Stomach smooth muscle (tissue), 2 donors: ENCODE measurements around the gene CLCN4.

Experiments
- H3K27ac ChIP-seq: one replicate; pipeline ENCODE4 v1.7.0; 2013; ENCODE audit warnings: mild to moderate bottlenecking, low read length, inconsistent platforms
- H3K27me3 ChIP-seq, 2 donors: one replicate each; pipeline ENCODE4 v1.7.0; 2013; ENCODE audit warnings: low read length in 2 of 2; ENCODE audit not compliant: insufficient read depth in 2 of 2, control insufficient read depth in 1 of 2
- H3K36me3 ChIP-seq, 2 donors: one replicate each; pipeline ENCODE4 v1.7.0; 2013; ENCODE audit warnings: low read length in 2 of 2; ENCODE audit not compliant: control insufficient read depth in 2 of 2, insufficient read depth in 2 of 2
- H3K4me1 ChIP-seq: one replicate; pipeline ENCODE4 v1.7.0; 2013; ENCODE audit warnings: low read length; ENCODE audit not compliant: control insufficient read depth, insufficient read depth
- H3K4me3 ChIP-seq, 2 donors: one replicate each; pipeline ENCODE4 v1.7.0; 2013; ENCODE audit warnings: low read length in 2 of 2
- H3K9ac ChIP-seq, 2 donors: one replicate each; pipeline ENCODE4 v1.7.0; 2013; ENCODE audit warnings: low read length in 2 of 2, mild to moderate bottlenecking in 1 of 2
- H3K9me3 ChIP-seq, 2 donors: one replicate each; pipeline ENCODE4 v1.7.0; 2013; ENCODE audit warnings: low read length in 2 of 2; ENCODE audit not compliant: control insufficient read depth in 2 of 2
- donor health status: healthy.
- donor health status: Pancreatic carcinoma.

CLCN4 gene

DNA sequence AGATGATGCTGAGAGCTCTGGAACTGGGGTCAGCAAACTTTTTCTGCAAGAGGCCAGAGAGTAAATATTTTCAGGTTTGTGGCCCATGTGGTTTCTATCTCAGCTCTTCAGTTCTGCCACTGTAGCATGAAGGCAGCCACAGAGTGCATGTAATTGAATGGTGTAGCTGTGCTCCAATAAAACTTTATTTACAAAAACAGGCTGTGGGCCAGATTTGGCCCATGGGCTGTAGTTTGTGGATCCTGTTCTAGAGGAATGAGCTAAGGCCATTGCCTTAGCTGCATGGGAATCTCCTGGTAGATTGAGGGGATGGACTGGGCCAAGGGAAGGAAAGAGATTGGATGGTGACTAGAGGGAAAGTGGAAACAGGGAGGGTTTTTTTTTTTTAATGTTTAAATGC lies 36.8 kb downstream of the CLCN4 start:
- peaks cover 7% of the 10 kb centered on the region for H3K4me1 ChIP-seq
- no peak overlapping the region for H3K4me3 ChIP-seq
- H3K9ac ChIP-seq, result no peak overlapping the region
- peaks cover 0 to 3% of the 10 kb centered on the region in 2 donors for H3K9me3 ChIP-seq
- no peaks in the 10 kb centered on the region for H3K36me3 ChIP-seq
- H3K27me3 ChIP-seq, result peaks cover 0 to 2% of the 10 kb centered on the region in 2 donors
- H3K27ac ChIP-seq, result no peak overlapping the region

GRCh38 chrX:10195425-10195824 lies 38.6 kb downstream of the CLCN4 start:
- Histone ChIP-seq H3K9me3 (peaks cover 0 to 3% of the 10 kb centered on the region in 2 donors), H3K4me3 (no peak overlapping the region), H3K9ac (no peak overlapping the region), H3K36me3 (no peaks in the 10 kb centered on the region), H3K4me1 (no peaks in the 10 kb centered on the region), H3K27ac (no peak overlapping the region), H3K27me3 (peaks cover 0 to 2% of the 10 kb centered on the region in 2 donors)

DNA sequence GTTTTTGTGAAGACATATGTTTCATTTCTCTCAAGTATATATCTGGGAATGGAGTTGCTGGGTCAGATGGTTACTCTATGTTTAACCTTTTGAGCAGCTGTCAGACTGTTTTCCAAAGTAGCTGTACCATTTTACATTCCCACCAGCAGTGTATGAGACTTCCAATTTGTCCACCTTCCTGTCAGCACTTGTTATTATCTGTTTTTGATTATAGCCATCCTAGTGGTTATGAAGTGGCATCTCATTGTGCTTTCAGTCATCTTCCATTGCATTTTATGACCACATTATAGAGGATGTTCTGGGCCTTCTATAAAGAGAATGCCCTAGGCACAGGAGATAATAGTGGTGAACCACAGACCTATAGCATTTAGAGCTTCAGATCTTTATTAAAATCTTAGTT lies 39.2 kb downstream of the CLCN4 start:
- Histone ChIP-seq H3K9ac (no peak overlapping the region), H3K36me3 (no peaks in the 10 kb centered on the region), H3K9me3 (peaks cover 0 to 3% of the 10 kb centered on the region in 2 donors), H3K4me3 (no peak overlapping the region), H3K27me3 (peaks cover 0 to 2% of the 10 kb centered on the region in 2 donors), H3K4me1 (no peaks in the 10 kb centered on the region), H3K27ac (no peak overlapping the region)

GRCh38 chrX:10197279-10198210 lies 40.8 kb downstream of the CLCN4 start:
- no peaks in the 10 kb centered on the region for H3K4me1 ChIP-seq
- H3K36me3 ChIP-seq, result no peaks in the 10 kb centered on the region
- no peak overlapping the region for H3K9ac ChIP-seq
- peaks cover 0 to 2% of the 10 kb centered on the region in 2 donors for H3K27me3 ChIP-seq
- no peak overlapping the region for H3K4me3 ChIP-seq
- H3K27ac ChIP-seq, result no peak overlapping the region
- H3K9me3 ChIP-seq, result peaks cover 0 to 3% of the 10 kb centered on the region in 2 donors

DNA sequence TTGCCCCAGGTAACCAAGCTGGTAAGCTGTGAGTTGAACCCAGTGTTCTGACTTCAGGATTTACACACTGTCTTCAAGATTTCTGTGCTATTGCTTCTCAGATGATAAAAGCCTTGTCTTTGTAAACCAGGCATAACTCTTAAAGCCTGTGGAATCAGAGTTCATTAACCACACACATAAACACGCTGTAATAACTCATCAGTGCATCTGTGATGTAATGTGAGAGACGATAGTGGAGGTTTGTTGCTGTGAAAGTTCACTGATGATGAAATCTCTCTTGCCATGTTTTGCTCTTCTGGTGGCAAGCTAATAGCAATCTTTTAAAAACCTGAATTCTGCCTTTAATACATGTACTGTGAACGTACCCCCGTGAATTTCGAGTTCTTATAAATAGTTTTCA lies 41.5 kb downstream of the CLCN4 start:
- Histone ChIP-seq H3K36me3 (no peaks in the 10 kb centered on the region), H3K27me3 (peaks cover 0 to 2% of the 10 kb centered on the region in 2 donors), H3K4me1 (no peaks in the 10 kb centered on the region), H3K27ac (no peak overlapping the region), H3K4me3 (no peak overlapping the region), H3K9ac (no peak overlapping the region), H3K9me3 (peaks cover 0 to 3% of the 10 kb centered on the region in 2 donors)

GRCh38 chrX:10199212-10199611 lies 42.4 kb downstream of the CLCN4 start:
- no peaks in the 10 kb centered on the region for H3K36me3 ChIP-seq
- H3K27me3 ChIP-seq, result peaks cover 0 to 2% of the 10 kb centered on the region in 2 donors
- H3K9ac ChIP-seq, result no peak overlapping the region
- H3K27ac ChIP-seq, result no peak overlapping the region
- H3K4me3 ChIP-seq, result no peak overlapping the region
- peaks cover 0 to 3% of the 10 kb centered on the region in 2 donors for H3K9me3 ChIP-seq
- H3K4me1 ChIP-seq, result no peaks in the 10 kb centered on the region

- Histone ChIP-seq H3K9ac (no peak overlapping the region), H3K4me1 (no peaks in the 10 kb centered on the region), H3K36me3 (no peaks in the 10 kb centered on the region), H3K27me3 (no peaks in the 10 kb centered on the region), H3K4me3 (no peak overlapping the region), H3K9me3 (no peaks in the 10 kb centered on the region), H3K27ac (no peak overlapping the region)
These were observed 46.8 kb downstream of the CLCN4 start for GRCh38 chrX:10203617-10204016.

DNA sequence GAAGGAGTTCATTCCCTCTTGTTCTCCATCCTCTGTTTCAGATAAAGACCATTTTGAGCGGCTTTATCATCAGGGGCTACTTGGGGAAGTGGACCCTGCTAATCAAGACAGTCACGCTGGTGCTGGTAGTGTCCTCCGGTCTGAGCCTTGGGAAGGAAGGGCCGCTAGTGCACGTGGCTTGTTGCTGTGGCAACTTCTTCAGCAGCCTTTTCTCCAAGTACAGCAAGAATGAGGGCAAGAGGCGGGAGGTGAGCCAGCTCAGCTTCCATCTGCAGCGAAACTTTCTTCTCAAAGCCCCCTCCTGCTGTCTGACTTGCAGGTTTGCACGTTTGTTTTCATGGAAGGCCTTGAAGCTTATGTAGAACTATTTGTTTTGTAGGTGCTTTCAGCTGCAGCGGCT lies 49.5 kb downstream of the CLCN4 start:
- Histone ChIP-seq H3K4me1 (no peaks in the 10 kb centered on the region), H3K4me3 (no peak overlapping the region), H3K27me3 (no peaks in the 10 kb centered on the region), H3K9me3 (no peaks in the 10 kb centered on the region), H3K9ac (no peak overlapping the region), H3K27ac (no peak overlapping the region), H3K36me3 (no peaks in the 10 kb centered on the region)

- no peak overlapping the region for H3K27ac ChIP-seq
- H3K4me3 ChIP-seq, result no peak overlapping the region
- no peaks in the 10 kb centered on the region for H3K4me1 ChIP-seq
- no peak overlapping the region for H3K9ac ChIP-seq
- no peaks in the 10 kb centered on the region for H3K27me3 ChIP-seq
- H3K36me3 ChIP-seq, result no peaks in the 10 kb centered on the region
- no peaks in the 10 kb centered on the region for H3K9me3 ChIP-seq
These were observed 51.6 kb downstream of the CLCN4 start for GRCh38 chrX:10208281-10208856.

GRCh38 chrX:10208953-10209352 lies 52.2 kb downstream of the CLCN4 start:
- H3K4me3 ChIP-seq, result no peak overlapping the region
- no peaks in the 10 kb centered on the region for H3K36me3 ChIP-seq
- no peak overlapping the region for H3K9ac ChIP-seq
- no peaks in the 10 kb centered on the region for H3K9me3 ChIP-seq
- no peaks in the 10 kb centered on the region for H3K4me1 ChIP-seq
- H3K27me3 ChIP-seq, result no peaks in the 10 kb centered on the region
- no peak overlapping the region for H3K27ac ChIP-seq

- H3K27me3 ChIP-seq, result peaks cover 0 to 2% of the 10 kb centered on the region in 2 donors
- no peak overlapping the region for H3K4me3 ChIP-seq
- no peaks in the 10 kb centered on the region for H3K4me1 ChIP-seq
- H3K9ac ChIP-seq, result no peak overlapping the region
- no peaks in the 10 kb centered on the region for H3K9me3 ChIP-seq
- no peak overlapping the region for H3K27ac ChIP-seq
- no peaks in the 10 kb centered on the region for H3K36me3 ChIP-seq
These were observed 55.6 kb downstream of the CLCN4 start for GRCh38 chrX:10212395-10212794.
